22Rv1 (cell line): ENCODE results near the gene NADSYN1.

Source experiments
- ZFX ChIP-seq: fragments of 450-650 bp; IDR thresholded peaks from 2 replicates; pipeline ENCODE4 v1.6.1; 2017; ENCODE audit warnings: antibody characterized with exemption, borderline replicate concordance
- TF ChIP-seq, protein P1 (sequence below): fragments of 450-650 bp; IDR thresholded peaks from 2 replicates; pipeline ENCODE4 v1.5.1; 2017; ENCODE audit warnings: mild to moderate bottlenecking

DNA sequence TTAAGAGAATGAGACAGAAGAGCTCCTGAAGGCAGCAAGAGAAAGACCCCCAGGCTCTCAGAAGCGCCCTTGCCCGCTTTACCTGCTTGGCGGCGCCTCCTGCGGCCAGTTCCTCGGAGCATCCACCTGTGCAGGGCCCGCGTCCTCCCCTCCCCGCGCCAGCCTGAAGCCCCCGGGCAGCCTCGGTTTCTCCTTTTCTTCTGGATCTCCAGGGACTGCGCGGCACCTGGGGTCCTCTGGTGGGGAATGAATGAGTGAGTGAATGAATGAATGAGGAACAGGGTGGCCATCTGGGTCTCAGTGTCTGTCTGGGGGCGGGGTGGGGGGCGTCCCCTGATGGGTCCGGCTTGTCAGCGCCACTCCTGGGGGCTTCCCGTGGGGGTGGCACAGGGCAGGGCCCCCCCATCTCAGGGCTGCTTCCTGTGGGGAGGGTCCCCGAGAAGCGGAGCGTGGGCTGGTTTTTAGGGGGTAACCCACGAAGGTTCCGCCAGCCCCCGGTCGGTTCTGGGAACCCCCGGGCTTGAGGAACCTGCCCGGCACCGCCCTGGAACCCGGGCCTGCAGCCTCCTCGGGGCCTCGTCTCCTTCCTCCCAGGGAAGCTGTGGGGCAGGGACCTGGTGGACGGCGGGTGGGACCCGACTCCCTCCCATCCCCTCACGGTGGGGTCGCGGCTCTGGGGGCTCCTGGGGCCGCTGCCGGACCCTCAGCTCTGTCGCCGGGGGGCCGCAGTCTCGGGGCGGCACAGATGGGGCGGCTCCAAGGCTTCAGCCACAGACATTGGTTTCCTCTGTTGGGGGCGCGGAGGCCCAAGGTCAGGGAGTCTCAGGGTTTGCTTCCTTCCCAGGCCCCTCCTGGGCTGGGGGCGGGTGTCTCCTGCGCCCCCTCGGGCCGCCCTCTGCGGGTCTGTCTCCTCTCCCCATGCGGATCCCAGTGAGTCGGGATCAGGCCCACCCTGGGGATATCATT, 65.8 kb downstream of the NADSYN1 start:
- TF ChIP-seq, protein P1, sequence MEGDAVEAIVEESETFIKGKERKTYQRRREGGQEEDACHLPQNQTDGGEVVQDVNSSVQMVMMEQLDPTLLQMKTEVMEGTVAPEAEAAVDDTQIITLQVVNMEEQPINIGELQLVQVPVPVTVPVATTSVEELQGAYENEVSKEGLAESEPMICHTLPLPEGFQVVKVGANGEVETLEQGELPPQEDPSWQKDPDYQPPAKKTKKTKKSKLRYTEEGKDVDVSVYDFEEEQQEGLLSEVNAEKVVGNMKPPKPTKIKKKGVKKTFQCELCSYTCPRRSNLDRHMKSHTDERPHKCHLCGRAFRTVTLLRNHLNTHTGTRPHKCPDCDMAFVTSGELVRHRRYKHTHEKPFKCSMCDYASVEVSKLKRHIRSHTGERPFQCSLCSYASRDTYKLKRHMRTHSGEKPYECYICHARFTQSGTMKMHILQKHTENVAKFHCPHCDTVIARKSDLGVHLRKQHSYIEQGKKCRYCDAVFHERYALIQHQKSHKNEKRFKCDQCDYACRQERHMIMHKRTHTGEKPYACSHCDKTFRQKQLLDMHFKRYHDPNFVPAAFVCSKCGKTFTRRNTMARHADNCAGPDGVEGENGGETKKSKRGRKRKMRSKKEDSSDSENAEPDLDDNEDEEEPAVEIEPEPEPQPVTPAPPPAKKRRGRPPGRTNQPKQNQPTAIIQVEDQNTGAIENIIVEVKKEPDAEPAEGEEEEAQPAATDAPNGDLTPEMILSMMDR = no peak
- no peak for TF ChIP-seq ZFX
